ENCODE results near the gene EFCAB5. TPM values are rescaled to one million over a fixed set of nuclear protein-coding genes. Genes with fewer than 3 reads are reported as not detected.

Gene EFCAB5
- total and polyA plus RNA-seq, 2 of the 13 experiments (the other 11 are each of a cell fraction or from before 2014, with no cell fraction given): 0.15 TPM; not detected in 1

DNA sequence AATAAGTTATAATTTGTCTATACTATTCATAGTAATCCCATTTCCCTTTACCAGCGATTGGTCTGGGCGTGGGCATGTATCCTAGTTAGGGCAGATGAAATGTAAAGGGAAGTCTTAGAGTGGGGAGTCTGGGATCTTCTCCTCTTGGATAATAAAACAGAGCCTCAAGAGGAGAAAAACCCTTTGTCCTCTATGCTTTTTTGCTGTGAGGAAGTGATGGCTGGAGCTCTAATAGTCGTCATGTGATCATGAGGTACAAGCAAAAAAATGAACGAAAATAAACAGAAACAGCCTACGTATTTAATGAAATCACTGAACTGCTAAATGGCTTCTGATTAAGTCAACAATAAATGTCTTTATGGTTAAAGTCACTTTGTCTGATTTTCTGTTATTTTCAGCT is 26.8 kb downstream of the EFCAB5 start (continued):
- TF ChIP-seq, protein P1, sequence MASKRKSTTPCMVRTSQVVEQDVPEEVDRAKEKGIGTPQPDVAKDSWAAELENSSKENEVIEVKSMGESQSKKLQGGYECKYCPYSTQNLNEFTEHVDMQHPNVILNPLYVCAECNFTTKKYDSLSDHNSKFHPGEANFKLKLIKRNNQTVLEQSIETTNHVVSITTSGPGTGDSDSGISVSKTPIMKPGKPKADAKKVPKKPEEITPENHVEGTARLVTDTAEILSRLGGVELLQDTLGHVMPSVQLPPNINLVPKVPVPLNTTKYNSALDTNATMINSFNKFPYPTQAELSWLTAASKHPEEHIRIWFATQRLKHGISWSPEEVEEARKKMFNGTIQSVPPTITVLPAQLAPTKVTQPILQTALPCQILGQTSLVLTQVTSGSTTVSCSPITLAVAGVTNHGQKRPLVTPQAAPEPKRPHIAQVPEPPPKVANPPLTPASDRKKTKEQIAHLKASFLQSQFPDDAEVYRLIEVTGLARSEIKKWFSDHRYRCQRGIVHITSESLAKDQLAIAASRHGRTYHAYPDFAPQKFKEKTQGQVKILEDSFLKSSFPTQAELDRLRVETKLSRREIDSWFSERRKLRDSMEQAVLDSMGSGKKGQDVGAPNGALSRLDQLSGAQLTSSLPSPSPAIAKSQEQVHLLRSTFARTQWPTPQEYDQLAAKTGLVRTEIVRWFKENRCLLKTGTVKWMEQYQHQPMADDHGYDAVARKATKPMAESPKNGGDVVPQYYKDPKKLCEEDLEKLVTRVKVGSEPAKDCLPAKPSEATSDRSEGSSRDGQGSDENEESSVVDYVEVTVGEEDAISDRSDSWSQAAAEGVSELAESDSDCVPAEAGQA (IDR thresholded peaks at IDR 0.05; ENCODE audit: low read depth): no peak
- TF ChIP-seq, protein P1 (CRISPR knock-in tag; IDR thresholded peaks at IDR 0.05; ENCODE audit: borderline replicate concordance): no peak
- TF ChIP-seq ZNF225 (CRISPR knock-in tag; IDR thresholded peaks at IDR 0.05): no peak
- TF ChIP-seq CC2D1A (CRISPR knock-in tag; IDR thresholded peaks at IDR 0.05): no peak
- TF ChIP-seq, protein P2, sequence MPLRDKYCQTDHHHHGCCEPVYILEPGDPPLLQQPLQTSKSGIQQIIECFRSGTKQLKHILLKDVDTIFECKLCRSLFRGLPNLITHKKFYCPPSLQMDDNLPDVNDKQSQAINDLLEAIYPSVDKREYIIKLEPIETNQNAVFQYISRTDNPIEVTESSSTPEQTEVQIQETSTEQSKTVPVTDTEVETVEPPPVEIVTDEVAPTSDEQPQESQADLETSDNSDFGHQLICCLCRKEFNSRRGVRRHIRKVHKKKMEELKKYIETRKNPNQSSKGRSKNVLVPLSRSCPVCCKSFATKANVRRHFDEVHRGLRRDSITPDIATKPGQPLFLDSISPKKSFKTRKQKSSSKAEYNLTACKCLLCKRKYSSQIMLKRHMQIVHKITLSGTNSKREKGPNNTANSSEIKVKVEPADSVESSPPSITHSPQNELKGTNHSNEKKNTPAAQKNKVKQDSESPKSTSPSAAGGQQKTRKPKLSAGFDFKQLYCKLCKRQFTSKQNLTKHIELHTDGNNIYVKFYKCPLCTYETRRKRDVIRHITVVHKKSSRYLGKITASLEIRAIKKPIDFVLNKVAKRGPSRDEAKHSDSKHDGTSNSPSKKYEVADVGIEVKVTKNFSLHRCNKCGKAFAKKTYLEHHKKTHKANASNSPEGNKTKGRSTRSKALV (CRISPR knock-in tag; IDR thresholded peaks at IDR 0.05): no peak
- TF ChIP-seq SP5 (CRISPR knock-in tag; IDR thresholded peaks at IDR 0.05; ENCODE audit: borderline replicate concordance, low read depth): no peak
- TF ChIP-seq, protein P3, sequence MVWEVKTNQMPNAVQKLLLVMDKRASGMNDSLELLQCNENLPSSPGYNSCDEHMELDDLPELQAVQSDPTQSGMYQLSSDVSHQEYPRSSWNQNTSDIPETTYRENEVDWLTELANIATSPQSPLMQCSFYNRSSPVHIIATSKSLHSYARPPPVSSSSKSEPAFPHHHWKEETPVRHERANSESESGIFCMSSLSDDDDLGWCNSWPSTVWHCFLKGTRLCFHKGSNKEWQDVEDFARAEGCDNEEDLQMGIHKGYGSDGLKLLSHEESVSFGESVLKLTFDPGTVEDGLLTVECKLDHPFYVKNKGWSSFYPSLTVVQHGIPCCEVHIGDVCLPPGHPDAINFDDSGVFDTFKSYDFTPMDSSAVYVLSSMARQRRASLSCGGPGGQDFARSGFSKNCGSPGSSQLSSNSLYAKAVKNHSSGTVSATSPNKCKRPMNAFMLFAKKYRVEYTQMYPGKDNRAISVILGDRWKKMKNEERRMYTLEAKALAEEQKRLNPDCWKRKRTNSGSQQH (CRISPR knock-in tag; IDR thresholded peaks at IDR 0.05; ENCODE audit: low read depth): no peak
- TF ChIP-seq CBFB (CRISPR knock-in tag; IDR thresholded peaks at IDR 0.05): no peak
- no peak for TF ChIP-seq DMAP1 (CRISPR knock-in tag; IDR thresholded peaks at IDR 0.05)
- TF ChIP-seq, protein P4, sequence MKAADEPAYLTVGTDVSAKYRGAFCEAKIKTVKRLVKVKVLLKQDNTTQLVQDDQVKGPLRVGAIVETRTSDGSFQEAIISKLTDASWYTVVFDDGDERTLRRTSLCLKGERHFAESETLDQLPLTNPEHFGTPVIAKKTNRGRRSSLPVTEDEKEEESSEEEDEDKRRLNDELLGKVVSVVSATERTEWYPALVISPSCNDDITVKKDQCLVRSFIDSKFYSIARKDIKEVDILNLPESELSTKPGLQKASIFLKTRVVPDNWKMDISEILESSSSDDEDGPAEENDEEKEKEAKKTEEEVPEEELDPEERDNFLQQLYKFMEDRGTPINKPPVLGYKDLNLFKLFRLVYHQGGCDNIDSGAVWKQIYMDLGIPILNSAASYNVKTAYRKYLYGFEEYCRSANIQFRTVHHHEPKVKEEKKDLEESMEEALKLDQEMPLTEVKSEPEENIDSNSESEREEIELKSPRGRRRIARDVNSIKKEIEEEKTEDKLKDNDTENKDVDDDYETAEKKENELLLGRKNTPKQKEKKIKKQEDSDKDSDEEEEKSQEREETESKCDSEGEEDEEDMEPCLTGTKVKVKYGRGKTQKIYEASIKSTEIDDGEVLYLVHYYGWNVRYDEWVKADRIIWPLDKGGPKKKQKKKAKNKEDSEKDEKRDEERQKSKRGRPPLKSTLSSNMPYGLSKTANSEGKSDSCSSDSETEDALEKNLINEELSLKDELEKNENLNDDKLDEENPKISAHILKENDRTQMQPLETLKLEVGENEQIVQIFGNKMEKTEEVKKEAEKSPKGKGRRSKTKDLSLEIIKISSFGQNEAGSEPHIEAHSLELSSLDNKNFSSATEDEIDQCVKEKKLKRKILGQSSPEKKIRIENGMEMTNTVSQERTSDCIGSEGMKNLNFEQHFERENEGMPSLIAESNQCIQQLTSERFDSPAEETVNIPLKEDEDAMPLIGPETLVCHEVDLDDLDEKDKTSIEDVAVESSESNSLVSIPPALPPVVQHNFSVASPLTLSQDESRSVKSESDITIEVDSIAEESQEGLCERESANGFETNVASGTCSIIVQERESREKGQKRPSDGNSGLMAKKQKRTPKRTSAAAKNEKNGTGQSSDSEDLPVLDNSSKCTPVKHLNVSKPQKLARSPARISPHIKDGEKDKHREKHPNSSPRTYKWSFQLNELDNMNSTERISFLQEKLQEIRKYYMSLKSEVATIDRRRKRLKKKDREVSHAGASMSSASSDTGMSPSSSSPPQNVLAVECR (CRISPR knock-in tag; IDR thresholded peaks at IDR 0.05; ENCODE audit: borderline replicate concordance): no peak
